Activated CD4-positive, alpha-beta T cell treated with anti-CD3 and anti-CD28 coated beads, Interleukin-2, amount 50 U/mL, for 4 hours (primary cell): Measurements from ENCODE around the gene TUBB1.
A peak's percentile ranks its signal among the peaks of the same experiment; 100 is the strongest.
"Not testable (repeated sequence)": the region's sequence is repeated elsewhere in the genome, so short reads cannot be mapped to it uniquely, and the experiment has no call there.

Experiments
- DNase-seq, 2 experiments: peaks; one replicate each; pipeline ENCODE4 v3.0.0-alpha.2; 2020

Gene TUBB1

GRCh38 chr20:59024111-59024530 lies 4.9 kb downstream of the TUBB1 start:
- no peak for DNase-seq

GRCh38 chr20:59025086-59025485 lies 5.9 kb downstream of the TUBB1 start:
- DNase-seq: no peak

GRCh38 chr20:59025511-59025910 lies 6.3 kb downstream of the TUBB1 start:
- DNase-seq: no peak

GRCh38 chr20:59026904-59027740 lies 7.9 kb downstream of the TUBB1 start:
- no peak for DNase-seq

- DNase-seq: no peak
Measured at GRCh38 chr20:59027741-59028320, 8.6 kb downstream of the TUBB1 start.

- DNase-seq: no peak
Measured at GRCh38 chr20:59028812-59029211, 9.6 kb downstream of the TUBB1 start.

GRCh38 chr20:59030911-59031563 lies 11.8 kb downstream of the TUBB1 start:
- no peak for DNase-seq

- DNase-seq: no peak
Measured at GRCh38 chr20:59031564-59032022, 12.4 kb downstream of the TUBB1 start.

GRCh38 chr20:59032023-59032712 lies 12.9 kb downstream of the TUBB1 start, which contains the start of gene ATP5F1E:
ATP5F1E (minus strand) TSS chr20:59032335; CDS start chr20:59032251, 84 bp downstream.
- DNase-seq: peak; percentile 95 to 96

- no peak for DNase-seq
Measured at GRCh38 chr20:59032713-59033059, 13.5 kb downstream of the TUBB1 start.

- DNase-seq: no peak
Measured at GRCh38 chr20:59033093-59033492, 13.9 kb downstream of the TUBB1 start.

GRCh38 chr20:59033616-59034165 lies 14.5 kb downstream of the TUBB1 start:
- no peak for DNase-seq

- no peak for DNase-seq
Measured at GRCh38 chr20:59035381-59035780, 16.2 kb downstream of the TUBB1 start.

- DNase-seq: no peak
Measured at GRCh38 chr20:59037386-59037785, 18.2 kb downstream of the TUBB1 start.

GRCh38 chr20:59039233-59039632 lies 20.0 kb downstream of the TUBB1 start:
- no peak for DNase-seq

GRCh38 chr20:59040667-59041066 lies 21.4 kb downstream of the TUBB1 start:
- DNase-seq: no peak

- DNase-seq: not testable (repeated sequence)
Measured at GRCh38 chr20:59041487-59041886, 22.3 kb downstream of the TUBB1 start.

- no peak for DNase-seq
Measured at GRCh38 chr20:59042151-59042795, 23.0 kb downstream of the TUBB1 start, which contains the start of gene PRELID3B. PRELID3B (minus strand) TSS chr20:59042786; CDS start chr20:59042730, 56 bp downstream.

GRCh38 chr20:59042796-59043631 lies 23.8 kb downstream of the TUBB1 start:
- DNase-seq: peak; percentile 88 to 91

- no peak for DNase-seq
Measured at GRCh38 chr20:59043698-59044097, 24.5 kb downstream of the TUBB1 start.

GRCh38 chr20:59044295-59044694 lies 25.1 kb downstream of the TUBB1 start:
- no peak for DNase-seq
